Endometrial microvascular endothelial cells (primary cell): ENCODE measurements around the gene ADGRG3. TPM values are rescaled to one million over a fixed set of nuclear protein-coding genes. Genes with fewer than 3 reads are reported as not detected.
"Not testable (repeated sequence)": the region's sequence is repeated elsewhere in the genome, so short reads cannot be mapped to it uniquely, and the experiment has no call there.

ENCODE experiments used
- in situ Hi-C: cut with HindIII; loops from 2 replicates; pipeline ENCODE4 v1.10.0; 2017; ENCODE audit warnings: low sequenced_read_pairs, low pct_unique_long_range_greater_than_20kb; ENCODE audit errors: inconsistent ontology term
- total RNA-seq: library from RNA; depleted of rRNA; stranded (reverse); fragments of >200 nt; gene quantifications from one replicate; pipeline ENCODE4 v1.2.3, GENCODE V29; 2015; ENCODE audit errors: inconsistent ontology term

Gene ADGRG3
- total RNA-seq, 1 donor from 2014 or later, result not detected

GRCh38 chr16:57703416-57704010 is 35.4 kb downstream of the ADGRG3 start:
- in situ Hi-C loops, result no loop called here

GRCh38 chr16:57704011-57704904 is 36.2 kb downstream of the ADGRG3 start:
- in situ Hi-C loops, result no loop called here

GRCh38 chr16:57704905-57705852 is 37.1 kb downstream of the ADGRG3 start:
- in situ Hi-C loops, result no loop called here

GRCh38 chr16:57706717-57707116 is 38.6 kb downstream of the ADGRG3 start:
- in situ Hi-C loops, result no loop called here

GRCh38 chr16:57707331-57707730 is 39.2 kb downstream of the ADGRG3 start:
- in situ Hi-C loops, result no loop called here

- in situ Hi-C loops, result no loop called here
Measured at GRCh38 chr16:57708168-57708567, 40.1 kb downstream of the ADGRG3 start.

GRCh38 chr16:57709663-57710062 is 41.6 kb downstream of the ADGRG3 start:
- in situ Hi-C loops, result no loop called here

- in situ Hi-C loops, result no loop called here
Measured at GRCh38 chr16:57711346-57711745, 43.2 kb downstream of the ADGRG3 start.

- in situ Hi-C loops, result no loop called here
Measured at GRCh38 chr16:57711993-57712392, 43.9 kb downstream of the ADGRG3 start.

GRCh38 chr16:57712569-57712968 is 44.5 kb downstream of the ADGRG3 start:
- in situ Hi-C loops, result not testable (repeated sequence)

- in situ Hi-C loops, result no loop called here
Measured at GRCh38 chr16:57713596-57713995, 45.5 kb downstream of the ADGRG3 start.

GRCh38 chr16:57714047-57714446 is 45.9 kb downstream of the ADGRG3 start:
- in situ Hi-C loops, result no loop called here

- in situ Hi-C loops, result no loop called here
Measured at GRCh38 chr16:57720142-57720575, 52.1 kb downstream of the ADGRG3 start.

GRCh38 chr16:57721356-57722209 is 53.5 kb downstream of the ADGRG3 start:
- in situ Hi-C loops, result no loop called here

- in situ Hi-C loops, result no loop called here
Measured at GRCh38 chr16:57722210-57722499, 54.0 kb downstream of the ADGRG3 start.

- in situ Hi-C loops, result no loop called here
Measured at GRCh38 chr16:57722651-57723050, 54.5 kb downstream of the ADGRG3 start.

GRCh38 chr16:57723170-57723569 is 55.1 kb downstream of the ADGRG3 start:
- in situ Hi-C loops, result no loop called here

GRCh38 chr16:57724531-57724930 is 56.4 kb downstream of the ADGRG3 start:
- in situ Hi-C loops, result no loop called here

GRCh38 chr16:57725151-57725550 is 57.0 kb downstream of the ADGRG3 start:
- in situ Hi-C loops, result no loop called here
